ENCODE results near the gene PLPPR5. TPM values are rescaled to one million over a fixed set of nuclear protein-coding genes. Genes with fewer than 3 reads are reported as not detected.

PLPPR5 gene
- total and polyA plus RNA-seq, 2 of the 8 experiments (the other 6 are each of a cell fraction or from before 2014, with no cell fraction given), result 1.9 to 5.6 TPM

DNA sequence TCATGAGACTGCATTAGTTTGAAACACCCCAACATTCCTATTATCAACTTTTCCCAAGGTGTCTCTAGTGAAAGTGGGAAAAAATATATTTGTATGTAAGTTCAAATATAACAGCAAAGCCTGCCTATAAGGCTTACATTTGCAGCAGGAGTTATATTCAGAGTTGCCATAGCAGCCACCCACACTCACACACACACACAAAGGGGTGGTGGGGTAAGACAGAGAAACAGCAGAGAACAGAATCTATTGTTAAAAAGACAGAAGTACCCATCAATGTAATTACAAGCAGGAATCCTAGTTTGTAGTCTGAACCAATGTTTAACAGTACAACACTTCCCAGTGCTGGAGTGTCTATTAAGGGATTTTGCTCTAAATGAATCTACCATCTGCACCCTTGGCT lies 55.0 kb downstream of the PLPPR5 start:
- ChIA-PET CTCF (ENCODE audit: partially characterized antibody) (no interaction called here), POLR2A (ENCODE audit: partially characterized antibody) (no interaction called here)
- Histone ChIP-seq H3K27ac (ENCODE audit: low read depth, low read length) (no peak overlapping the region), H3K4me3 (ENCODE audit: extremely low read depth in 1 of 4, insufficient read depth in 2 of 4, low read depth in 3 of 4, low read length in 4 of 4) (no peak overlapping the region), H4K91ac (replicated peaks; ENCODE audit: insufficient read length, low read length) (no peak overlapping the region), H3K4ac (replicated peaks; ENCODE audit: insufficient read length, low read depth, low read length) (no peak overlapping the region), H4K5ac (ENCODE audit: insufficient read length, low read depth, low read length) (no peak overlapping the region), H3K36me3 (ENCODE audit: control insufficient read depth in 2 of 4, insufficient read depth in 4 of 4, low read length in 3 of 4) (no peaks in the 10 kb centered on the region), H3K9ac (replicated peaks in 1 of 4; ENCODE audit: extremely low read depth in 1 of 4, low read depth in 3 of 4, low read length in 3 of 4) (no peak overlapping the region; a peak in 1 of 7 replicates), H3K9me3 (ENCODE audit: insufficient read depth in 2 of 2, low read depth in 1 of 2, low read length in 1 of 2) (no peaks in the 10 kb centered on the region), H4K8ac (ENCODE audit: extremely low read depth, insufficient read depth, low read length) (no peak overlapping the region), H3K4me1 (replicated peaks in 1 of 4; ENCODE audit: control insufficient read depth in 3 of 4, insufficient read depth in 4 of 4, low read length in 3 of 4) (no peaks in the 10 kb centered on the region), H3K56ac (replicated peaks; ENCODE audit: insufficient read length, low read depth, low read length) (no peak overlapping the region), H2BK15ac (ENCODE audit: low read length) (no peak overlapping the region), H3K79me2 (ENCODE audit: control insufficient read depth in 1 of 2, insufficient read depth in 2 of 2, low read length in 2 of 2) (no peaks in the 10 kb centered on the region), H2BK20ac (ENCODE audit: low read length) (no peak overlapping the region), H2AK5ac (ENCODE audit: low read depth, low read length) (no peak overlapping the region), H3K18ac (ENCODE audit: extremely low read depth, low read length) (no peak overlapping the region), H3K23ac (ENCODE audit: insufficient read length) (no peak overlapping the region), H2BK120ac (replicated peaks; ENCODE audit: low read depth, low read length) (no peak overlapping the region), H3K4me2 (ENCODE audit: insufficient read depth in 1 of 2, low read depth in 2 of 2, low read length in 2 of 2) (no peak overlapping the region), H3K79me1 (ENCODE audit: low read depth, low read length) (no peaks in the 10 kb centered on the region), H2AFZ (ENCODE audit: low read length) (no peak overlapping the region), H3K14ac (ENCODE audit: insufficient read length) (no peak overlapping the region), H2BK12ac (ENCODE audit: low read depth, low read length) (no peak overlapping the region), H3K27me3 (replicated peaks in 1 of 4; ENCODE audit: control insufficient read depth in 3 of 4, extremely low read depth in 1 of 4, insufficient read depth in 3 of 4, low read length in 3 of 4) (no peaks in the 10 kb centered on the region), H3K23me2 (ENCODE audit: low read depth, low read length) (no peaks in the 10 kb centered on the region), H4K20me1 (replicated peaks in 1 of 2; ENCODE audit: control insufficient read depth in 1 of 2, insufficient read depth in 2 of 2, low read length in 2 of 2) (no peaks in the 10 kb centered on the region), H2BK5ac (ENCODE audit: low read depth, low read length) (no peak overlapping the region)
- no peak for FAIRE-seq
- no peak for DNase-seq (ENCODE audit: low read depth in 1 of 2, low spot score in 2 of 2)
- no peak for TF ChIP-seq RNF2 (IDR thresholded peaks at IDR 0.05; ENCODE audit: borderline replicate concordance, low read depth, low read length, missing control alignments, poor library complexity, severe bottlenecking)
- no peak for TF ChIP-seq YY1 (IDR thresholded peaks at IDR 0.05; ENCODE audit: low read depth, low read length)
- no peak for TF ChIP-seq ASH2L (IDR thresholded peaks at IDR 0.05; ENCODE audit: low read length)
- no peak for TF ChIP-seq BRCA1 (IDR thresholded peaks at IDR 0.05; ENCODE audit: low read depth, low read length)
- no peak for TF ChIP-seq CEBPB (IDR thresholded peaks at IDR 0.05; ENCODE audit: low read depth, low read length)
- TF ChIP-seq POLR2AphosphoS5 (IDR thresholded peaks at IDR 0.05; ENCODE audit: low read depth, low read length), result no peak
- TF ChIP-seq TEAD4 (IDR thresholded peaks at IDR 0.05; ENCODE audit: low read depth, low read length), result no peak
- TF ChIP-seq SP2 (IDR thresholded peaks at IDR 0.05; ENCODE audit: low read length), result no peak
- TF ChIP-seq ZNF274 (IDR thresholded peaks at IDR 0.05; ENCODE audit: borderline replicate concordance, extremely low read depth, low read length), result no peak
- no peak for TF ChIP-seq NANOG (IDR thresholded peaks at IDR 0.05; ENCODE audit: insufficient read depth, low read depth, low read length, poor library complexity, severe bottlenecking)
- no peak for TF ChIP-seq JUN (IDR thresholded peaks at IDR 0.05; ENCODE audit: low read depth, low read length)
- TF ChIP-seq, protein P1, sequence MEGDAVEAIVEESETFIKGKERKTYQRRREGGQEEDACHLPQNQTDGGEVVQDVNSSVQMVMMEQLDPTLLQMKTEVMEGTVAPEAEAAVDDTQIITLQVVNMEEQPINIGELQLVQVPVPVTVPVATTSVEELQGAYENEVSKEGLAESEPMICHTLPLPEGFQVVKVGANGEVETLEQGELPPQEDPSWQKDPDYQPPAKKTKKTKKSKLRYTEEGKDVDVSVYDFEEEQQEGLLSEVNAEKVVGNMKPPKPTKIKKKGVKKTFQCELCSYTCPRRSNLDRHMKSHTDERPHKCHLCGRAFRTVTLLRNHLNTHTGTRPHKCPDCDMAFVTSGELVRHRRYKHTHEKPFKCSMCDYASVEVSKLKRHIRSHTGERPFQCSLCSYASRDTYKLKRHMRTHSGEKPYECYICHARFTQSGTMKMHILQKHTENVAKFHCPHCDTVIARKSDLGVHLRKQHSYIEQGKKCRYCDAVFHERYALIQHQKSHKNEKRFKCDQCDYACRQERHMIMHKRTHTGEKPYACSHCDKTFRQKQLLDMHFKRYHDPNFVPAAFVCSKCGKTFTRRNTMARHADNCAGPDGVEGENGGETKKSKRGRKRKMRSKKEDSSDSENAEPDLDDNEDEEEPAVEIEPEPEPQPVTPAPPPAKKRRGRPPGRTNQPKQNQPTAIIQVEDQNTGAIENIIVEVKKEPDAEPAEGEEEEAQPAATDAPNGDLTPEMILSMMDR (IDR thresholded peaks at IDR 0.05; ENCODE audit: control extremely low read depth in 1 of 3, insufficient read depth in 1 of 3, low read depth in 1 of 3, low read length in 3 of 3), result no peak
- TF ChIP-seq TAF7 (optimal IDR thresholded peaks at IDR 0.05; ENCODE audit: borderline replicate concordance, low read depth, low read length), result no peak
- TF ChIP-seq CBX8 (IDR thresholded peaks at IDR 0.05; ENCODE audit: borderline replicate concordance, low read depth, low read length), result no peak
